Measurements from ENCODE around the gene CAMTA1.
"Not testable (repeated sequence)": the region's sequence is repeated elsewhere in the genome, so short reads cannot be mapped to it uniquely, and the experiment has no call there.

CAMTA1 gene

GRCh38 chr1:7592120-7592798, 807.0 kb downstream of the CAMTA1 start:
- DNase-seq: no peak

- no peak for DNase-seq
Measured at GRCh38 chr1:7594002-7594713, 808.9 kb downstream of the CAMTA1 start.

GRCh38 chr1:7594714-7595295, 809.6 kb downstream of the CAMTA1 start:
- no peak for DNase-seq

GRCh38 chr1:7595336-7595735, 810.1 kb downstream of the CAMTA1 start:
- no peak for DNase-seq

GRCh38 chr1:7596126-7596965, 811.1 kb downstream of the CAMTA1 start:
- no peak for DNase-seq

GRCh38 chr1:7598058-7598457, 812.8 kb downstream of the CAMTA1 start:
- DNase-seq: not testable (repeated sequence)

GRCh38 chr1:7604906-7605305, 819.7 kb downstream of the CAMTA1 start:
- DNase-seq: not testable (repeated sequence)

- no peak for DNase-seq
Measured at GRCh38 chr1:7606096-7606495, 820.8 kb downstream of the CAMTA1 start.

GRCh38 chr1:7607097-7607496, 821.8 kb downstream of the CAMTA1 start:
- no peak for DNase-seq

GRCh38 chr1:7608628-7609305, 823.5 kb downstream of the CAMTA1 start:
- no peak for DNase-seq

- DNase-seq: peak; percentile 57
Measured at GRCh38 chr1:7609311-7609994, 824.2 kb downstream of the CAMTA1 start.

- DNase-seq: no peak
Measured at GRCh38 chr1:7610106-7610731, 825.0 kb downstream of the CAMTA1 start.

GRCh38 chr1:7610936-7611335, 825.7 kb downstream of the CAMTA1 start:
- no peak for DNase-seq

- DNase-seq: no peak
Measured at GRCh38 chr1:7611421-7612010, 826.3 kb downstream of the CAMTA1 start.

- no peak for DNase-seq
Measured at GRCh38 chr1:7613106-7613850, 828.0 kb downstream of the CAMTA1 start.

- no peak for DNase-seq
Measured at GRCh38 chr1:7613851-7614205, 828.6 kb downstream of the CAMTA1 start.

GRCh38 chr1:7614576-7615074, 829.4 kb downstream of the CAMTA1 start:
- DNase-seq: no peak

- DNase-seq: no peak
Measured at GRCh38 chr1:7615138-7615537, 829.9 kb downstream of the CAMTA1 start.

- DNase-seq: no peak
Measured at GRCh38 chr1:7616076-7616832, 831.0 kb downstream of the CAMTA1 start.

- DNase-seq: no peak
Measured at GRCh38 chr1:7616953-7617352, 831.7 kb downstream of the CAMTA1 start.

Data from NCI-H1436 (cell line).